ENCODE data around the gene COL13A1. TPM values are rescaled to one million over a fixed set of nuclear protein-coding genes. Genes with fewer than 3 reads are reported as not detected.
A peak's percentile ranks its signal among the peaks of the same experiment; 100 is the strongest.

Gene COL13A1
- total RNA-seq, 4 donors from 2014 or later, result 2.0 to 3.8 TPM; not detected in 2

DNA sequence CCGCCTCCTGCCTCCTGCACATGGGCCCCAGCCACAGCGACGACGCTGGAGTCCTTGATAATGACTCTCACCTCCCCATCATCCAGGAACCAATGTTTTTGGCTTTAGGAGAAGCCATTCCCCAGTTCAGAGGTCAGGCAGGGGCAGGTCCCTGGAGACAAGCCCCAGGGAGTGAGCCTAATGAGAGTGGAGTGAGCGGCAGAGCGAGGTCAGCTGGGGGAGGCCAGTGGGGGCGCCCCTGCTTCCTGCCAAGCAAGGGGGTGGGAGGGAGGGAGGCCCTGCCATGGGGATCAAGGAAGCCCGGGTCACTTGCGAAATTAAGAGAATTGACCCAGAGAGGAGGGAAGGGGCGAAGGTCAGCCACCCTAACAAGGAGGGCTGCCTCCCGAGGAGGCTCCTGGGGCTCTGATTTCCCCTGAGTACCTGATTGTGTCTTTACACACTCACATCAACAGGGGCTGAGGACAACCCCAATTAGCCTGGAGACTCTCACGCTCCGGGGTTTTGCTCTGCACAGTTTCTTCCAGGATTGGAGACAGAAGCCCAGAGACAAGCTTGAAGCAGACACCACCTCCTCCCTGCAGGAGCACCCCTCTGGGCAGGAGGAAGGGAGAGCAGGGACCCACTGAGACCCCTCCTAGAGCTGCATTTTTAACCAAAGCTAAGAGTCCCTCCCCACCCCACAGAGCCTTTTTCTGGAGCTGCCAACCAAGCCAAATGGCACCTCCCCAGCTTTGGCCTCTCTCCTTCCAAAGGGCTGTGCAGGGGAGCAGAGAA, 112.1 kb downstream of the COL13A1 start:
- no peak for DNase-seq
- intact Hi-C loops (cut with DNase I), result loop anchor here (10.0 kb wide), 2 partner anchors 109 to 259 kb away; partner anchors contain the start of gene COL13A1
- Histone ChIP-seq H3K36me3 (no peaks in the 10 kb centered on the region), H3K4me3 (no peak overlapping the region), H3K27me3 (peaks cover 0 to 23% (median 0%) of the 10 kb centered on the region in 4 donors), H3K4me1 (peaks cover 8 to 46% (median 17%) of the 10 kb centered on the region in 3 donors), H3K9me3 (no peaks in the 10 kb centered on the region), H3K27ac (no peak overlapping the region)
- TF ChIP-seq POLR2A (IDR thresholded peaks at IDR 0.05), result no peak
- TF ChIP-seq, protein P1, sequence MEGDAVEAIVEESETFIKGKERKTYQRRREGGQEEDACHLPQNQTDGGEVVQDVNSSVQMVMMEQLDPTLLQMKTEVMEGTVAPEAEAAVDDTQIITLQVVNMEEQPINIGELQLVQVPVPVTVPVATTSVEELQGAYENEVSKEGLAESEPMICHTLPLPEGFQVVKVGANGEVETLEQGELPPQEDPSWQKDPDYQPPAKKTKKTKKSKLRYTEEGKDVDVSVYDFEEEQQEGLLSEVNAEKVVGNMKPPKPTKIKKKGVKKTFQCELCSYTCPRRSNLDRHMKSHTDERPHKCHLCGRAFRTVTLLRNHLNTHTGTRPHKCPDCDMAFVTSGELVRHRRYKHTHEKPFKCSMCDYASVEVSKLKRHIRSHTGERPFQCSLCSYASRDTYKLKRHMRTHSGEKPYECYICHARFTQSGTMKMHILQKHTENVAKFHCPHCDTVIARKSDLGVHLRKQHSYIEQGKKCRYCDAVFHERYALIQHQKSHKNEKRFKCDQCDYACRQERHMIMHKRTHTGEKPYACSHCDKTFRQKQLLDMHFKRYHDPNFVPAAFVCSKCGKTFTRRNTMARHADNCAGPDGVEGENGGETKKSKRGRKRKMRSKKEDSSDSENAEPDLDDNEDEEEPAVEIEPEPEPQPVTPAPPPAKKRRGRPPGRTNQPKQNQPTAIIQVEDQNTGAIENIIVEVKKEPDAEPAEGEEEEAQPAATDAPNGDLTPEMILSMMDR (IDR thresholded peaks at IDR 0.05), result no peak
- 88% methylated on average over 8 to 9 of the region's 13 CpGs for WGBS, 2 donors

DNA sequence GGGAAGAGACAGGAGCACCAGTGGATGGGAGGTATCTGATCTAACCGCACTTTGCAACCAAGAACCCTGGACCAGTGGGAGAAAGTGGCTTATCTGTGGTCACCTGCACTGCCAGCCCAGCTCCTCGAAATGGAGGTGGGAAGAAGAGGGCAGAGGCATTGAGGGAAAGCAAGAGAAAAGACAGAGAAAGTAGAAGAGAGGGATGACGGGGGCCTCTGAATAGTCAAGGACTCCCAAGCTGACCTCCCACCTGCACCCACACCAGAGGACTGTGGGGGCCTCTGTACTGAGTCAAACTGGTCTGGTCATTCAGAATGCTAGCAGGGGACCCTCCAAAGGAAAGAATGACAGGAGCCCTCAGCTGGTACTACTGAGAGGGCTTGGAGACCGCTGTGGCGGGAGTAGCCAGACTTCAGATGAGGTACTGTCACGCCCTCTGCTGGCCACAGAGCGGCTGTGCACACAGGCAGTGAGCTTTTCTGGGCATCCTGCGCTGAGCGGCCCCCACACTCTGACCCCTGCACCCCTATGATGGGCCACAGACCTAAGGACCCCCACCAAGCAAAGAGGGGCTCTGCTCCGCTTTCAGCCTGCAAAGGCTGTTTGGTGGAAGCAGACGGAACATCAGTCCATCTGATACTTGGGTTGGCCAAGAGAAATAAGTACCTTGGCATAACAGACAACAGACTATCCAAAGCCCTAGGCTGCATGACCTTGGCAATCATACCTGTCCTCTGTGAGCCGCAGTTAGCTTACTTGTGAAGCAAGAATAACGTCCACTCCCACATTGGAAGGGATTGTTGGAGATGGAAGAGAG, 112.9 kb downstream of the COL13A1 start:
- Histone ChIP-seq H3K4me1 (peaks cover 8 to 46% (median 17%) of the 10 kb centered on the region in 3 donors), H3K4me3 (no peak overlapping the region), H3K27ac (no peak overlapping the region), H3K9me3 (no peaks in the 10 kb centered on the region), H3K36me3 (no peaks in the 10 kb centered on the region), H3K27me3 (peaks cover 0 to 27% (median 0%) of the 10 kb centered on the region in 4 donors)
- DNase-seq, result no peak
- intact Hi-C loops (cut with DNase I), result loop anchor here (10.0 kb wide), 2 partner anchors 110 to 260 kb away; partner anchors contain the start of gene COL13A1
- WGBS, 2 donors, result 12 to 21% methylated on average over 8 to 12 of the region's 13 CpGs
- TF ChIP-seq, protein P1 (IDR thresholded peaks at IDR 0.05), result peak; percentile 67 to 96 (median 92)
- no peak for TF ChIP-seq POLR2A (IDR thresholded peaks at IDR 0.05)

DNA sequence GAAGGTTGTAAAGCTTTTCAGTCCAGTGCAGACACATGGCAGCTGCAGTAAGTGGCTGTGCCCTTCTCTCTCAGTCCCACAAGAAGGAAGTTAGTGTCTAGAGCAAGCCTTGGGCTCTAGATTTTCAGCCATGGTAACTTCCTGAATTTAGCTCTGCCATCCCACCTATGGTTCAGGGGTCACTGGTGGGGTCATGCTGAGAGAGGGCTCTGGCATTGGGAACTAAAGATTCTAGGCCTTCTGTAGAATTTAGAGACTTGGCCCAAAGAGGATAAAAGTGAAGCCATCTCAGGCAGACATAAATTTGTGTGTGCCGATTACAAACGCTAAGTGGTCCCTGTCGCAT, 113.5 kb downstream of the COL13A1 start:
- no peak overlapping the region for H3K27ac ChIP-seq
- no peak overlapping the region for H3K4me3 ChIP-seq
- intact Hi-C loops (cut with DNase I), result loop anchor here (10.0 kb wide), 2 partner anchors 110 to 260 kb away; partner anchors contain the start of gene COL13A1
- H3K4me1 ChIP-seq, result peaks cover 8 to 45% (median 17%) of the 10 kb centered on the region in 3 donors
- no peaks in the 10 kb centered on the region for H3K36me3 ChIP-seq
- DNase-seq, result no peak
- no peak for TF ChIP-seq POLR2A (IDR thresholded peaks at IDR 0.05)
- TF ChIP-seq, protein P1 (IDR thresholded peaks at IDR 0.05), result no peak
- H3K27me3 ChIP-seq, result peaks cover 0 to 27% (median 0%) of the 10 kb centered on the region in 4 donors
- H3K9me3 ChIP-seq, result no peaks in the 10 kb centered on the region
- WGBS, 2 donors, result 79 to 100% methylated on average over 2 to 3 of the region's 3 CpGs

DNA sequence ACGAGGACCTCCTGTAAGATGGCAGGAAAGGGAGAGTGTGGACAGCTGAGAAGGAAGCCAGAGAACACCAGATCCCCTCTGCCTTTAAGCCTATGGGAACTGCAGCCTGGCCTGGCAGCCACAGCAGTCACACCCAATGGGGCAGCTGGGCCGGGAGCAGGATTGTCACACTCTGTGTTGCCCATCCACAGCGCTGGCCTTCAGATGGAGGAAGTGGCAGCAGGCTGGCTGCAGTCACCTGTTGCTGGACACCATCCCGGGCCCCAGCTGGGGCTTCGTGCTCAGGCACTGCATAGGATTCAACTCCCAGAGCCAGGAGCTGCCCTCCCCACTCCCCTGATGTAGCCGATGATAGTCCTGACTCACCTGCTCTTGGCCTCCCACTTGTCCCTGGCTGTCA, 114.4 kb downstream of the COL13A1 start:
- peaks cover 8 to 36% (median 12%) of the 10 kb centered on the region in 3 donors for H3K4me1 ChIP-seq
- peaks cover 0 to 27% (median 0%) of the 10 kb centered on the region in 4 donors for H3K27me3 ChIP-seq
- intact Hi-C loops (cut with DNase I), result loop anchor here (10.0 kb wide), 2 partner anchors 111 to 261 kb away; partner anchors contain the start of gene COL13A1
- H3K9me3 ChIP-seq, result no peaks in the 10 kb centered on the region
- H3K4me3 ChIP-seq, result no peak overlapping the region
- no peak overlapping the region for H3K27ac ChIP-seq
- WGBS, 2 donors, result 17 to 81% methylated on average over 2 to 5 of the region's 6 CpGs
- TF ChIP-seq, protein P1 (IDR thresholded peaks at IDR 0.05), result no peak
- TF ChIP-seq POLR2A (IDR thresholded peaks at IDR 0.05), result no peak
- no peaks in the 10 kb centered on the region for H3K36me3 ChIP-seq
- no peak for DNase-seq

Data from esophagus squamous epithelium (tissue), 5 donors.